Type B pancreatic cell (in vitro differentiated cells): ENCODE results near the gene PTPN1. TPM values are rescaled to one million over a fixed set of nuclear protein-coding genes. Genes with fewer than 3 reads are reported as not detected.

Experiments used
- DNase-seq: peaks from one replicate; pipeline ENCODE4 v3.0.0; 2021; ENCODE audit warnings: mixed read lengths; ENCODE audit not compliant: unreplicated experiment; ENCODE audit errors: extremely low spot score
- H3K27ac Mint-ChIP-seq: 2 replicates; pipeline ENCODE4 v1.8.0; 2021; ENCODE audit warnings: mild to moderate bottlenecking, mixed read lengths
- H3K27me3 Mint-ChIP-seq: 2 replicates; pipeline ENCODE4 v1.8.0; 2021; ENCODE audit warnings: mixed read lengths
- H3K36me3 Mint-ChIP-seq: 2 replicates; pipeline ENCODE4 v1.8.0; 2021; ENCODE audit warnings: mixed read lengths
- H3K4me1 Mint-ChIP-seq: one replicate; pipeline ENCODE4 v1.8.0; 2021; ENCODE audit warnings: mixed read lengths; ENCODE audit not compliant: unreplicated experiment
- H3K4me3 Mint-ChIP-seq: 2 replicates; pipeline ENCODE4 v1.8.0; 2021; ENCODE audit warnings: mild to moderate bottlenecking, mixed read lengths
- H3K9me3 Mint-ChIP-seq: 2 replicates; pipeline ENCODE4 v1.8.0; 2021; ENCODE audit warnings: mixed read lengths
- CTCF ChIP-seq: fragments of 200-600 bp; sonication (generic); conservative IDR thresholded peaks from 2 replicates; pipeline ENCODE4 v1.5.0; 2021; ENCODE audit warnings: antibody characterized with exemption, mild to moderate bottlenecking
- total RNA-seq: library from RNA; stranded (reverse); gene quantifications from 2 replicates; pipeline ENCODE4 v1.2.1, GENCODE V29; 2021; ENCODE audit warnings: low replicate concordance

PTPN1 gene
- total RNA-seq, 1 donor from 2014 or later, result 27.6 TPM

- H3K4me1 Mint-ChIP-seq, result peaks cover 36% of the 10 kb centered on the region
Measured at GRCh38 chr20:50545126-50545525, 34.9 kb downstream of the PTPN1 start.

GRCh38 chr20:50546729-50547314 lies 36.6 kb downstream of the PTPN1 start:
- Mint-ChIP-seq H3K27ac (no peak overlapping the region), H3K36me3 (peaks cover 5% of the 10 kb centered on the region), H3K4me1 (peaks cover 25% of the 10 kb centered on the region), H3K9me3 (no peaks in the 10 kb centered on the region), H3K4me3 (no peak overlapping the region), H3K27me3 (no peaks in the 10 kb centered on the region)
- no peak for TF ChIP-seq CTCF
- DNase-seq, result no peak

More at GRCh38 chr20:50545126-50545525, 34.9 kb downstream of the PTPN1 start:
- H3K27me3 Mint-ChIP-seq, result no peaks in the 10 kb centered on the region
- H3K36me3 Mint-ChIP-seq, result peaks cover 5% of the 10 kb centered on the region
- TF ChIP-seq CTCF, result no peak
- H3K4me3 Mint-ChIP-seq, result no peak overlapping the region
- no peak overlapping the region for H3K27ac Mint-ChIP-seq
- no peak for DNase-seq
- no peaks in the 10 kb centered on the region for H3K9me3 Mint-ChIP-seq

GRCh38 chr20:50547964-50548363 lies 37.8 kb downstream of the PTPN1 start:
- no peak overlapping the region for H3K4me3 Mint-ChIP-seq
- H3K36me3 Mint-ChIP-seq, result peaks cover 5% of the 10 kb centered on the region
- TF ChIP-seq CTCF, result no peak
- H3K27ac Mint-ChIP-seq, result no peak overlapping the region
- H3K9me3 Mint-ChIP-seq, result no peaks in the 10 kb centered on the region
- no peak for DNase-seq
- peaks cover 18% of the 10 kb centered on the region for H3K4me1 Mint-ChIP-seq
- no peaks in the 10 kb centered on the region for H3K27me3 Mint-ChIP-seq

GRCh38 chr20:50548396-50548795 lies 38.2 kb downstream of the PTPN1 start:
- H3K9me3 Mint-ChIP-seq, result no peaks in the 10 kb centered on the region

GRCh38 chr20:50550531-50550930 lies 40.3 kb downstream of the PTPN1 start:
- Mint-ChIP-seq H3K4me3 (no peak overlapping the region), H3K9me3 (no peaks in the 10 kb centered on the region), H3K27ac (no peak overlapping the region), H3K36me3 (peaks cover 5% of the 10 kb centered on the region), H3K27me3 (no peaks in the 10 kb centered on the region), H3K4me1 (peaks cover 18% of the 10 kb centered on the region)
- DNase-seq, result no peak
- no peak for TF ChIP-seq CTCF

More at GRCh38 chr20:50548396-50548795, 38.2 kb downstream of the PTPN1 start:
- Mint-ChIP-seq H3K27me3 (no peaks in the 10 kb centered on the region), H3K27ac (no peak overlapping the region), H3K36me3 (peaks cover 5% of the 10 kb centered on the region), H3K4me1 (peaks cover 18% of the 10 kb centered on the region), H3K4me3 (no peak overlapping the region)
- DNase-seq, result no peak
- TF ChIP-seq CTCF, result no peak
